Muscle layer of colon (tissue), 2 donors: ENCODE results near the gene E4F1.

Experiments
- H3K27ac ChIP-seq: one replicate; pipeline ENCODE4 v1.7.0; 2013; ENCODE audit warnings: low read depth, mild to moderate bottlenecking, low read length, moderate library complexity
- H3K27me3 ChIP-seq, 2 donors: one replicate each; pipeline ENCODE4 v1.7.0; 2013; ENCODE audit warnings: low read length in 2 of 2, mild to moderate bottlenecking in 2 of 2; ENCODE audit not compliant: insufficient read depth in 2 of 2, control insufficient read depth in 1 of 2
- H3K36me3 ChIP-seq: one replicate; pipeline ENCODE4 v1.7.0; 2013; ENCODE audit warnings: mild to moderate bottlenecking, low read length; ENCODE audit not compliant: insufficient read depth
- H3K4me1 ChIP-seq: one replicate; pipeline ENCODE4 v1.7.0; 2013; ENCODE audit warnings: mild to moderate bottlenecking, low read length; ENCODE audit not compliant: insufficient read depth
- H3K4me3 ChIP-seq, 2 donors: one replicate each; pipeline ENCODE4 v1.7.0; 2013; ENCODE audit warnings: low read length in 2 of 2, low read depth in 1 of 2, mild to moderate bottlenecking in 1 of 2, moderate library complexity in 1 of 2
- H3K9ac ChIP-seq: one replicate; pipeline ENCODE4 v1.7.0; 2013; ENCODE audit warnings: low read length
- H3K9me3 ChIP-seq: one replicate; pipeline ENCODE4 v1.7.0; 2013; ENCODE audit warnings: mild to moderate bottlenecking, low read length
- donor health status: abdominal sarcoma.
- donor health status: Adenocarcinoma of cecum.

The E4F1 gene

DNA sequence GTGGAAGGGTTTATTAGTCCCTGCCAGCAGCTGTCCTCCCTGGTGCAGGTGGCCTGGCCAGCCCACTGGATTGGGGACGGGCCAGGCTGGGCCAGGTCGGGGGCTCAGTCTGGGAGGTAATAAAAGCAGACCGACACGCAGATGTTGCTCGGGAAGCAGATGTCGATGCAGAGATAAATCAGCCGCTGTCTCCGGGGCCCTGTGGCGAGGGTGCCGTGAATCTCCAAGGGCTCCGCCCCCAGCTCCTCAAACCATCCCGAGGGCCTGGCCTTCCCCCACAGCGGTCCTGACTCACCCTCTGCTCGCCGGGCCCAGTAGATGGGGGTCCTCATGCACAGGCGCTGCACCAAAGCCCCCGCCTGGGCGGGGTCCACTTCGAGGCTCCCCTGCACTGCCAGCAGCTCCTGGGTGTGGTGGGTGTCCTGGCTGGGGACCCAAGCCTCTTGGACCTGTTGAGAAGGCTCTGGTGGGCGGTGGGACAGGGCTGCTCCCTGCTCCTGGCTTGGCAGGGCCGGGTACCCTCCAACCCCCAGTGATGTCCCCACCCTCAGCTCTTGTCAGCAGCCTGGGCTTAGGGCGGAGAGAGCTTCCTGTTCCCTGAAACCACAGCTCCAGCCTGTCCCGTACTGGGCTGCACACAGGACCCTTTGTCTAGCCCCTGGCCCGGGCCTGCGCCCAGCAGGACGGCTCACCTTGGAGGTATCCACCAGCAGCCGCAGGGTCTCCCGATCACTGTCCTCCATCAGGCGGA lies 14.0 kb upstream of the E4F1 start:
- H3K4me1 ChIP-seq: peaks cover 23% of the 10 kb centered on the region
- no peak overlapping the region for H3K9ac ChIP-seq
- no peak overlapping the region for H3K4me3 ChIP-seq
- H3K36me3 ChIP-seq: peaks cover 19% of the 10 kb centered on the region
- no peak overlapping the region for H3K27ac ChIP-seq
- no peaks in the 10 kb centered on the region for H3K27me3 ChIP-seq
- H3K9me3 ChIP-seq: no peaks in the 10 kb centered on the region

GRCh38 chr16:2210009-2210332 lies 13.4 kb upstream of the E4F1 start:
- no peak overlapping the region for H3K4me3 ChIP-seq
- H3K9ac ChIP-seq: no peak overlapping the region
- H3K4me1 ChIP-seq: peaks cover 18% of the 10 kb centered on the region
- H3K9me3 ChIP-seq: no peaks in the 10 kb centered on the region
- no peak overlapping the region for H3K27ac ChIP-seq
- no peaks in the 10 kb centered on the region for H3K27me3 ChIP-seq
- peaks cover 19% of the 10 kb centered on the region for H3K36me3 ChIP-seq

GRCh38 chr16:2210386-2211365 lies 12.7 kb upstream of the E4F1 start, which contains the start of gene BRICD5:
BRICD5 (minus strand) TSS chr16:2210863; CDS start chr16:2210833, 30 bp downstream.
- Histone ChIP-seq H3K27me3 (no peaks in the 10 kb centered on the region), H3K36me3 (peaks cover 19% of the 10 kb centered on the region), H3K9me3 (no peaks in the 10 kb centered on the region), H3K9ac (no peak within 1 kb of the TSS), H3K27ac (no peak within 1 kb of the TSS), H3K4me3 (no peak within 1 kb of the TSS), H3K4me1 (peaks cover 18% of the 10 kb centered on the region)

GRCh38 chr16:2211923-2212347 lies 11.5 kb upstream of the E4F1 start:
- Histone ChIP-seq H3K36me3 (peaks cover 19% of the 10 kb centered on the region), H3K27ac (no peak overlapping the region), H3K9me3 (no peaks in the 10 kb centered on the region), H3K27me3 (no peaks in the 10 kb centered on the region), H3K4me1 (peaks cover 12% of the 10 kb centered on the region), H3K9ac (no peak overlapping the region), H3K4me3 (no peak overlapping the region)

DNA sequence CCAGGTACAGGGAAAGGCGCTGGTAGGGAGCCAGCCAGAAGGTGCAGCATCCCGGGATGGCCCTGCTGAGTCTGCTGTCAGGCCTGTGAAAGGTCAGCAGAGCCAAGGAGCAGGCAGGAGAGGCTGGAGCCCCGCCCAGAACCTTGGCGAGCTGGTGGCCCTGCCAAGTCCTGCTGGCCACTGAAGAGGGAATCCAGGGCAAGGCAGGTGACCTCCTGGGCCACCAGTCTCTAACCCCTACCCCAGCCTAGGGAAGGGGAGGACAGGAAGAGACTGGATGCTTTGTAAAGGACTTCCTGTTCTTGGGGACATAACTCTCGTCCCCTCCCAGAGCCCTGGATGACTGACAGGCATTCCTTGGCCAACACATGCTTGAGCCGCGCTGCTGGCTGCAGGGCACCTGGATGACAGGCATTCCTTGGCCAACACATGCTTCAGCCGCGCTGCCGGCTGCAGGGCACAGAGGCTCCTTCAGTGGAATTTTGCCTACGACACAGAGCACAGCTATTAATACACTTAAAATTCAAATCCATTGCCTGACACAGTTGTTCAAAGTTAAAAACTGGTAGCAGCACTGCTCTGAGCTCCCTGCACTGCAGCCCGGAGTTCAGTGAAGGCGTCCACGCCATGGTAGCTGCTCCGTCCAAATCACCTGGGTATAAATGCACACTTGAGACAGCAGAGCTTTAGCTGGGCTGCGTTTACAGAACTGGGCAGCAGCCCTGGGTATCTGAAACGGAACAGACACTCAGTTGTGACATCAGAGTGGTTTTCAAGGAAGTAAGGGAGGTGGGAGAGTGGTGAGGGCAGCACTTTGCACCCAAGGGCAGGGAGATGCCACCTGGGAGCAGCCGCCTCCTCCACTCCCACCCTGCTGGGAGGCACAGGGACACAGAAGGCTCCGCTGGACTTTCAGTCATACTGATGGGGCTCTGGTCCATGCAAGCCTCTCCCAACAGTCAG lies 10.7 kb upstream of the E4F1 start:
- H3K4me3 ChIP-seq: peak overlapping the region in 1 of 2 donors; percentile 6
- peaks cover 12% of the 10 kb centered on the region for H3K4me1 ChIP-seq
- H3K9ac ChIP-seq: no peak overlapping the region

GRCh38 chr16:2213817-2214718 lies 9.3 kb upstream of the E4F1 start:
- H3K27ac ChIP-seq: peak overlapping the region; percentile 78
- no peaks in the 10 kb centered on the region for H3K27me3 ChIP-seq
- H3K4me3 ChIP-seq: peak overlapping the region; percentile 63 to 80
- no peaks in the 10 kb centered on the region for H3K9me3 ChIP-seq
- H3K9ac ChIP-seq: peak overlapping the region; percentile 21
- H3K4me1 ChIP-seq: peaks cover 12% of the 10 kb centered on the region
- H3K36me3 ChIP-seq: peaks cover 2% of the 10 kb centered on the region

More for the DNA sequence above, 10.7 kb upstream of the E4F1 start:
- Histone ChIP-seq H3K9me3 (no peaks in the 10 kb centered on the region), H3K27me3 (no peaks in the 10 kb centered on the region), H3K27ac (no peak overlapping the region), H3K36me3 (peaks cover 15% of the 10 kb centered on the region)

DNA sequence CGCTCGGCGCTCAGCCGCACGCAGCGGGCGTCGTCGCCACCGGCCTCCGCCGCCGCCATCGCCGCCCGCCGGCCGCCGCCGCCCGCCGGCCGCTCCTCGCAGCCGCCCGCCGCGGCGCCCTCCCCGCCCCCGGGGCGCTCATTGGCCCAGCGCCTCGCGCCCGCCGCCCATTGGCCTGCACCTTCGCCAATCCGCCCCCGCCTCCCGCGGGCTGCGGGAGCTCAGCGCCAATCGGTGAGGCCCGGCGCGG lies 8.7 kb upstream of the E4F1 start, which contains the start of gene PGP:
TSS of gene PGP (minus strand) at position 122 of the 250 bp plus-strand sequence. CDS start at position 59, 63 bp downstream.
- Histone ChIP-seq H3K36me3 (no peaks in the 10 kb centered on the region), H3K9ac (peak within 1 kb of the TSS; percentile 21), H3K4me3 (peak within 1 kb of the TSS; percentile 63 to 80), H3K4me1 (peaks cover 12% of the 10 kb centered on the region), H3K9me3 (no peaks in the 10 kb centered on the region), H3K27ac (peak within 1 kb of the TSS; percentile 88), H3K27me3 (no peaks in the 10 kb centered on the region)

DNA sequence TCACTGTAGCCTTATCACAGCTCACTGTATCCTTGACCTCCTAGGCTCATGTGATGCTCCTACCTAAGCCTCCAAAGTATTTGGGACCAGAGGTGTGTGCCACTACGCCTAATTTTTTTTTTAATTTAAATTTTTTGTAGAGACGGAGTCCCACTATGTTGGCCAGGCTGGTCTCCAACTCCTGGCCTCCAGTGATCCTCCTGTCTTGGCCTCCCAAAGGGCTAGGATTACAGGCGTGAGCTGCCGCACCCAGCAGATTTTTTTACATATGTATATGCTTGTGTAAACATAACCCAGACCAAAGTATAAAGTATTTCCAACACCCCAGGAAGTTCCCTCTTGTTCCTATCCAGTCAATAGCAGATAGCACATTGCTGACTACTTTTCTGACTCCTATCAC lies 7.1 kb upstream of the E4F1 start:
- H3K9me3 ChIP-seq: no peaks in the 10 kb centered on the region
- peaks cover 12% of the 10 kb centered on the region for H3K4me1 ChIP-seq
- no peaks in the 10 kb centered on the region for H3K27me3 ChIP-seq
- H3K9ac ChIP-seq: no peak overlapping the region
- no peak overlapping the region for H3K27ac ChIP-seq
- H3K36me3 ChIP-seq: no peaks in the 10 kb centered on the region
- H3K4me3 ChIP-seq: no peak overlapping the region

- Histone ChIP-seq H3K4me3 (peak overlapping the region; percentile 85 to 99), H3K27ac (peak overlapping the region; percentile 94), H3K4me1 (peaks cover 21% of the 10 kb centered on the region), H3K36me3 (peaks cover 4% of the 10 kb centered on the region), H3K9ac (peak overlapping the region; percentile 78), H3K27me3 (no peaks in the 10 kb centered on the region), H3K9me3 (no peaks in the 10 kb centered on the region)
Observed at GRCh38 chr16:2223942-2224486, 623 bp downstream of the E4F1 start.

DNA sequence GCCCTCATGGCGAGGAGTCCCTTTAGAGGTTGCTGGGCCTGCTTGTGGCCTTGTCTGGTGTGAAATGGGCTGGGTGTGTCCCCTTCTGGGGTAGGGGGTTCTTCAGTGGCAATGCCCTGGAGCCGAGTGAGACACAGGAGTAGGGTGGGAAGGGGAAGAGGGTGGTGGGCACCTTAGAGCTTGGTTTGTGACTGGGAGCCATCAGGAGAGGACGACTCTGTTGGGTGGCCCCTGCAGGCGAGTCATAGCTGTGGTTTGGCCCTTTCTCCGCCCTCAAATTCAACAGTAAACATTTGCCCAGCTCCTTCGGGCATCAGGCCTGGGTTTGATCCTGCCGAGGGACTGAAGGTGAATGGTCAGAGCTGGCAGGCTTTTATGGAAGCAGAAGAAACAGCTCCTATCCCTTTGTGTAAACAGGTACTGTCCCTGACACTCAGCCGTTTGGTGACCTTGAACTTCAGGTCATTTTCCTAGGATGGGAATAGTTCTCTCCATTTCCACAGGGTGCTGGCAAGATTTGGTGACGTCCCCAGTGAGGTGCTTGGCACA lies 2.9 kb downstream of the E4F1 start:
- no peak overlapping the region for H3K4me3 ChIP-seq
- peaks cover 19% of the 10 kb centered on the region for H3K36me3 ChIP-seq
- H3K27me3 ChIP-seq: no peaks in the 10 kb centered on the region
- peaks cover 21% of the 10 kb centered on the region for H3K4me1 ChIP-seq
- no peak overlapping the region for H3K27ac ChIP-seq
- H3K9ac ChIP-seq: no peak overlapping the region
- H3K9me3 ChIP-seq: no peaks in the 10 kb centered on the region
